Testis (tissue), 3 donors: ENCODE measurements around the gene DGCR6L. TPM values are rescaled to one million over a fixed set of nuclear protein-coding genes. Genes with fewer than 3 reads are reported as not detected.
"Not testable (repeated sequence)": the region's sequence is repeated elsewhere in the genome, so short reads cannot be mapped to it uniquely, and the experiment has no call there.

Experiments used
- DNase-seq: peaks from one replicate; pipeline ENCODE4 v3.0.0-alpha.2; 2019
- H3K27ac ChIP-seq, 2 donors: fragments of 200-600 bp; sonication (generic); one replicate each; pipeline ENCODE4 v1.5.1; 2019
- H3K27me3 ChIP-seq: fragments of 200-600 bp; sonication (generic); one replicate; pipeline ENCODE4 v1.5.1; 2019
- H3K36me3 ChIP-seq: fragments of 200-600 bp; sonication (generic); one replicate; pipeline ENCODE4 v1.5.1; 2017; ENCODE audit warnings: low read depth; ENCODE audit errors: missing control alignments
- H3K4me1 ChIP-seq: fragments of 200-600 bp; sonication (generic); one replicate; pipeline ENCODE4 v1.5.1; 2019
- H3K4me3 ChIP-seq, 2 donors: fragments of 200-600 bp; sonication (generic); one replicate each; pipeline ENCODE4 v1.5.1; 2017 to 2019
- H3K9me3 ChIP-seq: fragments of 200-600 bp; sonication (generic); one replicate; pipeline ENCODE4 v1.5.1; 2017
- POLR2A ChIP-seq: fragments of 450-650 bp; IDR thresholded peaks from one replicate; pipeline ENCODE4 v1.6.1; 2017; ENCODE audit warnings: antibody characterized with exemption, mild to moderate bottlenecking, moderate library complexity
- WGBS, 2 donors: methylation state at CpG; one replicate each; pipeline ENCODE4 v1.1.5; 2018; 5-methylcytosine and 5-hydroxymethylcytosine counted together
- intact Hi-C: fragments of 100-400 bp; cut with DNase I; formaldehyde crosslinking; loops from one replicate; pipeline ENCODE4 v1.15.1; 2023; ENCODE audit warnings: low total_unique reads
- polyA plus RNA-seq: library from polyadenylated mRNA; stranded (reverse); fragments of 350-450 nt; fragmentation: Illumina TruSeq; extraction: RNeasy Lipid Tissue Mini Kit (QIAGEN cat#74804); gene quantifications from one replicate; pipeline ENCODE4 v1.2.3, GENCODE V29; 2014; ENCODE audit warnings: low read depth, low replicate concordance; ENCODE audit not compliant: insufficient read depth
- total RNA-seq, 2 donors: library from RNA; depleted of rRNA; stranded (reverse); fragments of >200 nt; gene quantifications; one replicate each; pipeline ENCODE4 v1.2.3, GENCODE V29; 2016
- TF ChIP-seq, protein P1 (sequence below), 3 experiments: fragments of 450-650 bp in 2 of 3; fragments of 200-600 bp in 1 of 3; sonication (generic) in 1 of 3; IDR thresholded peaks; one replicate each; pipeline ENCODE4 v1.5.1; 2016 to 2019; ENCODE audit warnings: antibody characterized with exemption in 3 of 3, mild to moderate bottlenecking in 2 of 3, moderate library complexity in 1 of 3

Gene DGCR6L
- total and polyA plus RNA-seq, 3 donors from 2014 or later, result 152 to 257 (median 171) TPM

DNA sequence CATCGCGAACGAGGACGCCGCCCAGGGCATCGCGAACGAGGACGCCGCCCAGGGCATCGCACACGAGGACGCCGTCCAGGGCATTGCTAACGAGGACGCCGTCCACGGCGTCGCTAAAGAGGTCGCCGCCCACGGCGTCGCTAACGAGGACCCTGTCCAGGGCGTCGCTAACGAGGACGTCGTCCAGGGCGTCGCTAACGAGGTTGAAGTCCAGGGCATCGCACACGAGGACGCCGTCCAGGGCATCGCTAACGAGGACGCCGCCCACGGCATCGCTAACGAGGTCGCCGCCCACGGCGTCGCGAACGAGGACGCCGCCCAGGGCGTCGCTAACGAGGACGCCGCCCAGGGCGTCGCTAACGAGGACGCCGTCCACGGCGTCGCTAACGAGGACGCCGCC is 38.1 kb upstream of the DGCR6L start:
- H3K9me3 ChIP-seq, intact Hi-C loops, H3K27me3 ChIP-seq, H3K4me3 ChIP-seq, H3K36me3 ChIP-seq, H3K27ac ChIP-seq, DNase-seq, H3K4me1 ChIP-seq: not testable (repeated sequence)
- 81 to 85% methylated on average over 19 to 41 of the region's 70 CpGs for WGBS, 2 donors

DNA sequence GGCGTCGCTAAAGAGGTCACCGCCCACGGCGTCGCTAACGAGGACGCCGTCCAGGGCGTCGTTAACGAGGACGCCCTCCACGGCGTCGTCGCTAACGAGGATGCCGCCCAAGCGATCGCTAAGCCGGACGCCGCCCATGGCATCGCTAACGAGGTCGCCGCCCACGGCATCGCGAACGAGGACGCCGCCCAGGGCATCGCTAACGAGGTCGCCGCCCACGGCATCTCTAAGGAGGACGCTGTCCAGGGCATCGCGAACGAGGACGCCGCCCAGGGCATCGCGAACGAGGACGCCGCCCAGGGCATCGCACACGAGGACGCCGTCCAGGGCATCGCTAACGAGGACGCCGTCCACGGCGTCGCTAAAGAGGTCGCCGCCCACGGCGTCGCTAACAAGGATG is 37.0 kb upstream of the DGCR6L start:
- H3K27ac ChIP-seq, H3K4me3 ChIP-seq, H3K9me3 ChIP-seq, intact Hi-C loops, H3K4me1 ChIP-seq, DNase-seq, H3K36me3 ChIP-seq, H3K27me3 ChIP-seq: not testable (repeated sequence)
- WGBS, 2 donors, result 81 to 82% methylated on average over 34 to 66 of the region's 66 CpGs

DNA sequence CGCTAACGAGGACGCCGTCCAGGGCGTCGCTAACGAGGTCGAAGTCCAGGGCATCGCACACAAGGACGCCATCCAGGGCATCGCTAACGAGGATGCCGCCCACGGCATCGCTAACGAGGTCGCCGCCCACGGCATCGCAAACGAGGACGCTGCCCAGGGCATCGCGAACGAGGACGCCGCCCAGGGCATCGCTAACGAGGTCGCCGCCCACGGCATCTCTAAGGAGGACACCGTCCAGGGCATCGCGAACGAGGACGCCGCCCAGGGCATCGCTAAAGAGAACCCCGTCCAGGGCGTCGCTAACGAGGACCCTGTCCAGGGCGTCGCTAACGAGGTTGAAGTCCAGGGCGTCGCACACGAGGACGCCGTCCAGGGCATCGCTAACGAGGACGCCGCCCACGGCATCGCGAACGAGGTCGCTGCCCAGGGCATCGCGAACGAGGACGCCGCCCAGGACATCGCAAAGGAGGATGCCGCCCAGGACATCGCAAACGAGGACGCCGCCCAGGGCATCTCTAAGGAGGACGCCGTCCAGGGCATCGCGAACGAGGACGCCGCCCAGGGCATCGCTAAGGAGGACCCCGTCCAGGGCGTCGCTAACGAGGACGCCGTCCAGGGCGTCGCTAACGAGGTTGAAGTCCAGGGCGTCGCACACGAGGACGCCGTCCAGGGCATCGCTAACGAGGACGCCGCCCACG is 36.2 kb upstream of the DGCR6L start:
- H3K9me3 ChIP-seq, H3K4me1 ChIP-seq, H3K36me3 ChIP-seq, H3K4me3 ChIP-seq, H3K27me3 ChIP-seq, H3K27ac ChIP-seq, DNase-seq, intact Hi-C loops: not testable (repeated sequence)
- 78 to 83% methylated on average over 89 to 98 of the region's 98 CpGs for WGBS, 2 donors

DNA sequence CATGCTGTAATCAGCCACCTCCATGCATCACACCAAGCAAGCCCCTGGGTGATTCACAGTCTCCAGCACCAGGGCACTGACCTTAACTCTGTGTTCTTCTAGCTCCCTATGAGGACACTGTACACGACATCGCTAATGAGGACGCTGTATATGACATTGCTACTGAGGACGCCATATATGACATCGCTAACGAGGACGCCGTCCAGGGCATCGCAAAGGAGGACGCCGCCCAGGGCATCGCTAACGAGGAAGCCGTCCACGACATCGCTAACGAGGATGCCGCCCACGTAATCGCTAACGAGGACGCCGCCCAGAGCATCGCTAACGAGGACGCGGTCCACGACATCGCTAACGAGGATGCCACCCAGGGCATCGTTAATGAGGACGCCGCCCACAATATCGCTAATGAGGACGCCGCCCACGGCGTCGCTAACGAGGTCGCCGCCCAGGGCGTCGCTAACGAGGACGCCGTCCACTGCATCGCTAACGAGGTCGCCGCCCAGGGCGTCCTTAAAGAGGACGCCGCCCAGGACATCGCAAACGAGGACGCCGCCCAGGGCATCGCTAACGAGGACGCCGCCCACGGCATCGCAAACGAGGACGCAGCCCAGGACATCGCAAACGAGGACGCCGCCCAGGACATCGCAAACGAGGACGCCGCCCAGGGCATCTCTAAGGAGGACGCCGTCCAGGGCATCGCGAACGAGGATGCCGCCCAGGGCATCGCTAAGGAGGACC is 34.5 kb upstream of the DGCR6L start:
- Histone ChIP-seq H3K9me3 (no peaks in the 10 kb centered on the region), H3K36me3 (no peaks in the 10 kb centered on the region), H3K27me3 (no peaks in the 10 kb centered on the region), H3K4me3 (no peak overlapping the region), H3K4me1 (no peaks in the 10 kb centered on the region), H3K27ac (no peak overlapping the region)
- no peak for DNase-seq
- TF ChIP-seq, protein P1, sequence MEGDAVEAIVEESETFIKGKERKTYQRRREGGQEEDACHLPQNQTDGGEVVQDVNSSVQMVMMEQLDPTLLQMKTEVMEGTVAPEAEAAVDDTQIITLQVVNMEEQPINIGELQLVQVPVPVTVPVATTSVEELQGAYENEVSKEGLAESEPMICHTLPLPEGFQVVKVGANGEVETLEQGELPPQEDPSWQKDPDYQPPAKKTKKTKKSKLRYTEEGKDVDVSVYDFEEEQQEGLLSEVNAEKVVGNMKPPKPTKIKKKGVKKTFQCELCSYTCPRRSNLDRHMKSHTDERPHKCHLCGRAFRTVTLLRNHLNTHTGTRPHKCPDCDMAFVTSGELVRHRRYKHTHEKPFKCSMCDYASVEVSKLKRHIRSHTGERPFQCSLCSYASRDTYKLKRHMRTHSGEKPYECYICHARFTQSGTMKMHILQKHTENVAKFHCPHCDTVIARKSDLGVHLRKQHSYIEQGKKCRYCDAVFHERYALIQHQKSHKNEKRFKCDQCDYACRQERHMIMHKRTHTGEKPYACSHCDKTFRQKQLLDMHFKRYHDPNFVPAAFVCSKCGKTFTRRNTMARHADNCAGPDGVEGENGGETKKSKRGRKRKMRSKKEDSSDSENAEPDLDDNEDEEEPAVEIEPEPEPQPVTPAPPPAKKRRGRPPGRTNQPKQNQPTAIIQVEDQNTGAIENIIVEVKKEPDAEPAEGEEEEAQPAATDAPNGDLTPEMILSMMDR (IDR thresholded peaks at IDR 0.05), result no peak
- TF ChIP-seq POLR2A, result no peak
- WGBS, 2 donors, result 81 to 84% methylated on average over 43 to 81 of the region's 81 CpGs
- intact Hi-C loops, result no loop called here

DNA sequence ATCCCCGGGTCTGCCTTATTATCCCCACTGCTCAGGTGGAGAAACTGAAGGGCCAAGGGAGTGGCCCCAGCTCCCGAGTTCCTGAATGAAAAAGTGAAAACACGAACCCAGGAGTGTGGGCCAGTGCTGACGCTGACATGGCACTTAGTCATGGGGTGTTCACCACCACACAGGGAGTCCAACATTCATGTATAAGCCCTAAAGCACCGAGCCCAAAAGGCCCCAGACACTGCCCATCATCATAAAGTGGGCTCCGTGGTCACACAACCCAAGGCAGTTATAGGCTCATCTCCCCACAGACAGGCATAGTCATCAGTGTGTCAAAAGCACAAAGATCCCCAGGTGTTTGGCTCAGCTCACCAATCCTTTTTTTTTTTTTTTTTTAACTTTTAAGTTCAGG is 32.7 kb upstream of the DGCR6L start:
- DNase-seq, H3K4me1 ChIP-seq, H3K4me3 ChIP-seq, H3K27ac ChIP-seq, H3K27me3 ChIP-seq, H3K36me3 ChIP-seq, intact Hi-C loops, H3K9me3 ChIP-seq: not testable (repeated sequence)
- 84 to 100% methylated on average over 2 to 5 of the region's 6 CpGs for WGBS, 2 donors

DNA sequence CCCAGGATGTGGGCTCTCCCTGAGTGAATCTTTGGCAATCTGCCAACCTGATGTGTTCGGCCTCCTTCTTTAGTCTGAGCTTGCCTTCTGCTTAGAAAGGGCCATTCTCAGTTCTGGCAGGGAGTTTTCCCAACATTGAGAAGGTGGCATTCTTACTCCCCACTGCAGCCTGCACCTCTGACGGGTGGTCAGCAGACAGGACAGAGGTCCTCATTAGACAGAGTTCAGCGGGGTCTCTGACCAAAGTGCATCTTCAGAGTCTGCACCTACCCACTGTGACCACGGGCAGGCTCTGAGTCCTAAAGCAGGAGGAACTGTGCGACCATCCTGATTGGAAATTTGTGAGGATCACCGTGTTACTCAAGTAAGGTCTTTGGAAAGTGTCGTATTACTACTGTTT is 26.7 kb upstream of the DGCR6L start:
- H3K4me1 ChIP-seq, H3K9me3 ChIP-seq, H3K27ac ChIP-seq, H3K36me3 ChIP-seq, H3K27me3 ChIP-seq, H3K4me3 ChIP-seq, DNase-seq, intact Hi-C loops: not testable (repeated sequence)
- WGBS, 2 donors, result 40% methylated on average over 1 of the region's 7 CpGs; no CpG with 5 or more reads in 1 of the 2 donors

DNA sequence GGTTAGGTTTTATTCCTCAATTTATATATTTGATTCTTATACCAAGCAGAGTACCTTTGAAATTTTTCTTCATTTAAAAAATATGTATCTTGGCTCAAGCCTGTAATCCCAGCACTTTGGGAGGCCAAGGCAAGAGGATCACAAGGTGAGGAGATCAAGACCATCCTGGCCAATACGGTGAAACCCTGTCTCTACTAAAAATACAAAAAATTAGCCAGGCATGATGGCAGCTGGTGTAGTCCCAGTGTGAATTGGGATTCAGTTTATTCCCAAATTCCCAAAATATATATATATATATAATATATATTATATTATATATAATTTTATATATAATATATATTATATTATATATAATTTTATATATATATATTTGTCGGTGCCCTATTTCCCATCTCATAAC is 18.4 kb upstream of the DGCR6L start:
- H3K27me3 ChIP-seq, H3K4me3 ChIP-seq, H3K27ac ChIP-seq, H3K4me1 ChIP-seq, H3K36me3 ChIP-seq, H3K9me3 ChIP-seq, DNase-seq, intact Hi-C loops: not testable (repeated sequence)
- 83 to 87% methylated on average over 2 of the region's 2 CpGs for WGBS, 2 donors

DNA sequence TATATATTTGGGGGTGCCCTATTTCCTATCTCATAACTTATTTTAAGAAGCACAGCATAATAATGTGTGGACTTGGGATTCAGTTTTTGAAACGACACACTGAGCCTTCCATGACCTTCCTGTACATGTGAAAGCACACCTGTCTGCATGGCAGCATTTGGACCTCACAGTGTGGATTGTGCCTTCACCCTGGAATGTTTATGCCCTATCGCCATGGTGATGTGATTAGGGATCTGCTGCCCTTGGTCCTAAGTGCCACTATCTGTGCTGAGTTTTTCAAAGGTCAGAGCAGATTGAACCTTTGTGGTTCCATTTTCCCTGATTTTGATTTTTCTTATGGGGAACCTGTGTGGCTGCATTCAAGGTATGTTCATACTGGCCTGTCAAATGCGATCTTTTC is 17.9 kb upstream of the DGCR6L start:
- H3K27ac ChIP-seq, H3K9me3 ChIP-seq, intact Hi-C loops, H3K27me3 ChIP-seq, H3K4me1 ChIP-seq, DNase-seq, H3K4me3 ChIP-seq, H3K36me3 ChIP-seq: not testable (repeated sequence)
- 73 to 76% methylated on average over 3 of the region's 3 CpGs for WGBS, 2 donors

DNA sequence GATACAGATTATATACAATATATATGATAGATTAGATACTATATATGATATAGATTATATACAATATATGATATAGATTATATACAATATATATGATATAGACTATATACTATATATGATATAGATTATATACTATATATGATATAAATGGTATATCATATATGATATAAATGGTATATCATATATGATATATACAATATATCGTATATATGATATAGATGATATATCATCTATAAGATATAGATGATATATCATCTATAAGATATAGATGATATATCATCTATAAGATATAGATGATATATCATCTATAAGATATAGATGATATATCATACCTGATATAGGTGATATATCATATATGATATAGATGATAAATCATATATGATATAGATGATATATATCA is 16.7 kb upstream of the DGCR6L start:
- H3K36me3 ChIP-seq, H3K4me3 ChIP-seq, H3K27ac ChIP-seq, H3K27me3 ChIP-seq, H3K9me3 ChIP-seq, intact Hi-C loops, DNase-seq, H3K4me1 ChIP-seq: not testable (repeated sequence)
- no CpG with 5 or more reads among the region's 1 CpG for WGBS, 2 donors

DNA sequence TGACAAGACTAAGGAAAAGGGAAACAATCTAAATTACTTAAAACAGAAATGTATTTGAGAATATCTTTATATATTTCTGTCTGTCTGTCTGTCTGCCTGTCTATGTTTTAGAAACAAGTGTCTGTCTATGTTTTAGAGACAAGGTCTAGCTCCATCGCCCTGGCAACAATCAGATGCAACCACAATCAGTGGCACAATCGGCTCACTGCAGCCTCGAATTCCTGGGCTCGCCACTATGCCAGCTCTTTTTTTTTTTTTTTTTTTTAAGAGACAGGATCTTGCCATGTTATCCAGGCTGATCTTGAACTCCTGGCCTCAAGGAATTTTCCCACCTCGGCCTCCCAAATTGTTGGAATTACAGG is 8.7 kb upstream of the DGCR6L start:
- 71 to 80% methylated on average over 5 of the region's 5 CpGs for WGBS, 2 donors
- H3K27ac ChIP-seq, H3K4me1 ChIP-seq, H3K27me3 ChIP-seq, H3K4me3 ChIP-seq, H3K36me3 ChIP-seq, intact Hi-C loops, H3K9me3 ChIP-seq: not testable (repeated sequence)
- DNase-seq, result peak; percentile 11

DNA sequence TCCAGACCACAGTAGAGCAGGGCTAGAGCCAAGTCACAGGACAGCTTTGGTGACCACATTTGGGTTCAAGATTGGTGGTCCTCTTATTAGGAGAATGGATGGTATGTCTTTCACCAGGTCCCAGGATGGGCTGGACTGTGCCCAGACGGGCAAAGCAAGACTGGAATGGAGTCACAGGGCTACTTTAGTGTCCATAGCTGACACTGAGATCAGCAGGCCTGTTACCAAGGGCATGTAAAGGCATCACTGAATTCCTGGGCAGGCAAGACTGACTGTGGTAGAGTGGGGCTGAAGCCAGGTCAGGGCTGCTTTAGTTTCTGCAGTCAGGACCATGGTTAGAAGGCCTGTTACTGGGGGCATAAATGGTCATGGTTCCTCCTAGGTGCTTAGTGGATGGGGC is 6.1 kb upstream of the DGCR6L start:
- H3K27me3 ChIP-seq, intact Hi-C loops, H3K4me3 ChIP-seq, H3K9me3 ChIP-seq, H3K27ac ChIP-seq, H3K36me3 ChIP-seq, H3K4me1 ChIP-seq, DNase-seq: not testable (repeated sequence)
- WGBS, 2 donors, result 100% methylated on average over 1 of the region's 1 CpG; no CpG with 5 or more reads in 1 of the 2 donors
